Stomach (tissue), 9 donors: ENCODE data around the gene TEX53. TPM values are rescaled to one million over a fixed set of nuclear protein-coding genes. Genes with fewer than 3 reads are reported as not detected.
A peak's percentile ranks its signal among the peaks of the same experiment; 100 is the strongest.

Experiments
- DNase-seq, 2 donors: peaks; one replicate each; pipeline versions ENCODE4 v3.0.0 to v3.0.0-alpha.2; 2013 to 2019
- H3K27ac ChIP-seq, 5 donors: fragments of 200-600 bp in 4 of 5; sonication (generic) in 4 of 5; one replicate each; pipeline ENCODE4 v1.5.1; 2013 to 2019; ENCODE audit warnings: mild to moderate bottlenecking in 1 of 5, moderate library complexity in 1 of 5
- H3K27me3 ChIP-seq, 3 donors: fragments of 200-600 bp; sonication (generic); one replicate each; pipeline ENCODE4 v1.5.1; 2017 to 2019; ENCODE audit warnings: mixed run types in 1 of 3
- H3K36me3 ChIP-seq, 4 donors: fragments of 200-600 bp; sonication (generic); 1 replicate in 3 of 4; 2 replicates in 1 of 4; pipeline ENCODE4 v1.5.1; 2016 to 2019
- H3K4me1 ChIP-seq, 4 donors: fragments of 200-600 bp; sonication (generic); one replicate each; pipeline ENCODE4 v1.5.1; 2016 to 2019
- H3K4me3 ChIP-seq, 4 donors: fragments of 200-600 bp; sonication (generic) in 3 of 4; one replicate each; pipeline ENCODE4 v1.5.1; 2016 to 2019; ENCODE audit warnings: mild to moderate bottlenecking in 1 of 4
- H3K9me3 ChIP-seq, 4 donors: fragments of 200-600 bp; sonication (generic); one replicate each; pipeline ENCODE4 v1.5.1; 2016 to 2019
- CTCF ChIP-seq, 7 experiments: fragments of 450-650 bp in 4 of 7; fragments of 200-600 bp in 3 of 7; sonication (generic) in 3 of 7; IDR thresholded peaks; one replicate each; pipeline ENCODE4 v1.5.1; 2016 to 2019; ENCODE audit warnings: antibody characterized with exemption in 7 of 7, control low read depth in 2 of 7, mild to moderate bottlenecking in 1 of 7
- EP300 ChIP-seq: sonication (generic); formaldehyde crosslinking; IDR thresholded peaks from one replicate; pipeline ENCODE4 v1.6.1; 2017; ENCODE audit warnings: antibody characterized with exemption
- POLR2A ChIP-seq, 4 donors: fragments of 450-650 bp; IDR thresholded peaks; one replicate each; pipeline ENCODE4 v1.6.1; 2016; ENCODE audit warnings: antibody characterized with exemption in 4 of 4, control low read depth in 2 of 4, mild to moderate bottlenecking in 1 of 4, moderate library complexity in 1 of 4
- POLR2AphosphoS5 ChIP-seq, 3 donors: sonication (generic); formaldehyde crosslinking; IDR thresholded peaks; one replicate each; pipeline ENCODE4 v1.6.1; 2016; ENCODE audit warnings: antibody characterized with exemption in 3 of 3
- WGBS, 5 donors: extraction: QIAGEN DNeasy Blood & Tissue Kit in 3 of 5; methylation state at CpG; one replicate each; pipeline versions ENCODE4 v1.1.5 to v1.1.7; 2013 to 2018; 5-methylcytosine and 5-hydroxymethylcytosine counted together
- intact Hi-C: fragments of 100-400 bp; cut with DNase I; formaldehyde crosslinking; loops from one replicate; pipeline ENCODE4 v1.15.1; 2023; ENCODE audit warnings: low total_unique reads
- polyA plus RNA-seq, 3 donors: library from polyadenylated mRNA; stranded (reverse); fragments of 200-250 nt; gene quantifications; one replicate each; pipeline ENCODE4 v1.2.3, GENCODE V29; 2013
- total RNA-seq, 5 donors: library from RNA; depleted of rRNA; stranded (reverse); fragments of >200 nt; gene quantifications; one replicate each; pipeline versions ENCODE4 v1.1.0 to v1.2.3, GENCODE V29; 2014 to 2016
- donor health status: healthy with polysubstance abuse.
- donor health status: Bipolar disorder and iron deficiency.
- donor health status: healthy.

Gene TEX53
- total and polyA plus RNA-seq, 8 donors: not detected

DNA sequence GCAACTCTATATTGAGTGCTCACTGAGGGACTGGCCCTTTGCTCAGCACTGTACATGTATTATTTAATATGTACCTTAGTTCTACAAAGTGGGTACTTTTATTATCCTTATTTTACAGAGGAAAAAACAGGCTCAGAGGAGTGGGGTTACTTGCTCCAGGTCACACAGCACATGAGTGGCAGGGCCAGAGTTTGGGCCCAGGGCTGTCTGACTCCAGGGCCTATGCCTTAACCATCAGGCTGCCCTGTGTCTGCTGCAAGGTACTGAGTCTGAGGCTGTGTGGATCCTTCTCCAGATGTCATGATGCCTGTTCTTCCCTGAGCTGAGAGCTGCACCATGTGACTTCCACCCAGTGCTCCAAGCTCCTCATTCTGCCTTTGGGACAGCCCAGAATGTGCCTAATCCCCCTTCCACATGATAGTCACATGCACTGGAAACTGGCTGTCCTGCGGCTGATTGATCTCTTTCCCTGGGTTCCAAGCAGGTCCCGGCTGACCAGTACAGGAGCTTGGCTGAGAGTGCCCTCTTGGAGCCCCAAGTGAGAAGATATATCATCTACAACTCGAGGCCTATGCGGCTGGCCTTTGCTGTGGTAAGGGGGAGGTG, 31.1 kb downstream of the TEX53 start:
- Histone ChIP-seq H3K9me3 (no peaks in the 10 kb centered on the region), H3K4me3 (no peak overlapping the region), H3K27ac (no peak overlapping the region), H3K36me3 (peaks cover 28 to 89% (median 69%) of the 10 kb centered on the region in 4 donors), H3K4me1 (peaks cover 5 to 12% (median 8%) of the 10 kb centered on the region in 4 donors), H3K27me3 (no peaks in the 10 kb centered on the region)
- TF ChIP-seq POLR2AphosphoS5 (IDR thresholded peaks at IDR 0.05) (no peak), POLR2A (IDR thresholded peaks at IDR 0.05) (no peak), CTCF (IDR thresholded peaks at IDR 0.05) (no peak), EP300 (no peak)
- WGBS, 5 donors: 82 to 91% (median 89%) methylated on average over 4 of the region's 4 CpGs
- DNase-seq: no peak
- intact Hi-C loops: no loop called here

DNA sequence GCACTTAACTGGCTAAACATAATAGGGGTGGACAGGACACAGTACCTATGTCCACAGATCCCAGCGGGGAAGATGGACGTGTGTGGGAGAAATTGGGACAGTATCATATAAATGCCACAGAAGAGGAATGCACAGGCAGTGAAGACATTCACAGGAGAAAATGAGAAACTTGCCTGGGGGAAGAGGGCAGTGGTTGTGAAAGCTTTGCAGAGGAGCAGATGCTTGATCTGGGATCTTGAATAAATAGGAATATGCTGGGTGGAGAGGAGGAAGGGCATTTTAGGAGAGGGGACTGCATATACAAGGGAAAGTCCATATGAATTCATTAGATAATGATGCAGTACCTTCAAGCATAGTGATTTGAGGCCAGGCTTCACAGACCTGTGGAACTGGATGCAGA, 32.9 kb downstream of the TEX53 start:
- 89 to 97% (median 94%) methylated on average over 2 of the region's 2 CpGs for WGBS, 5 donors
- TF ChIP-seq POLR2A (IDR thresholded peaks at IDR 0.05) (no peak), CTCF (IDR thresholded peaks at IDR 0.05) (no peak), POLR2AphosphoS5 (IDR thresholded peaks at IDR 0.05) (no peak), EP300 (no peak)
- no peaks in the 10 kb centered on the region for H3K9me3 ChIP-seq
- no peak overlapping the region for H3K4me3 ChIP-seq
- H3K36me3 ChIP-seq: peaks cover 20 to 71% (median 50%) of the 10 kb centered on the region in 4 donors
- no peak overlapping the region for H3K27ac ChIP-seq
- H3K4me1 ChIP-seq: peaks cover 5 to 21% (median 9%) of the 10 kb centered on the region in 4 donors
- no peak for DNase-seq
- no peaks in the 10 kb centered on the region for H3K27me3 ChIP-seq
- intact Hi-C loops: no loop called here

GRCh38 chr9:114621975-114622609, 35.5 kb downstream of the TEX53 start:
- H3K27ac ChIP-seq: peak overlapping the region in 3 of 5 donors; percentile 34 to 88 (median 41)
- no peak overlapping the region for H3K4me3 ChIP-seq
- WGBS, 5 donors: 48 to 68% (median 60%) methylated on average over 2 of the region's 2 CpGs
- no peaks in the 10 kb centered on the region for H3K9me3 ChIP-seq
- H3K36me3 ChIP-seq: peaks cover 6 to 56% (median 28%) of the 10 kb centered on the region in 4 donors
- intact Hi-C loops: no loop called here
- H3K27me3 ChIP-seq: no peaks in the 10 kb centered on the region
- no peak for TF ChIP-seq CTCF (IDR thresholded peaks at IDR 0.05)
- TF ChIP-seq POLR2AphosphoS5 (IDR thresholded peaks at IDR 0.05): peak in 1 of 3 donors; percentile 11
- peak in 1 of 2 donors; percentile 32 for DNase-seq
- peaks cover 8 to 39% (median 20%) of the 10 kb centered on the region in 4 donors for H3K4me1 ChIP-seq

- Histone ChIP-seq H3K27ac (peak overlapping the region in 3 of 5 donors; percentile 30 to 88 (median 34)), H3K4me3 (no peak overlapping the region)
Measured at GRCh38 chr9:114621561-114621960, 36.0 kb downstream of the TEX53 start.

More at GRCh38 chr9:114621561-114621960, 36.0 kb downstream of the TEX53 start:
- intact Hi-C loops: no loop called here
- no peak for DNase-seq
- H3K27me3 ChIP-seq: no peaks in the 10 kb centered on the region
- H3K9me3 ChIP-seq: no peaks in the 10 kb centered on the region
- H3K4me1 ChIP-seq: peaks cover 13 to 45% (median 25%) of the 10 kb centered on the region in 4 donors
- WGBS, 5 donors: 75 to 86% (median 78%) methylated on average over 7 of the region's 7 CpGs
- H3K36me3 ChIP-seq: peaks cover under 1 to 51% (median 23%) of the 10 kb centered on the region in 4 donors
- TF ChIP-seq POLR2AphosphoS5 (IDR thresholded peaks at IDR 0.05): no peak
- no peak for TF ChIP-seq POLR2A (IDR thresholded peaks at IDR 0.05)
- no peak for TF ChIP-seq EP300
- no peak for TF ChIP-seq CTCF (IDR thresholded peaks at IDR 0.05)
